T-cell (primary cell): ENCODE measurements around the gene CDH7. TPM values are rescaled to one million over a fixed set of nuclear protein-coding genes. Genes with fewer than 3 reads are reported as not detected.

ENCODE experiments used
- ATAC-seq, 4 experiments: fragments of 200-7000 bp in 3 of 4; fragments of 150-1000 bp in 1 of 4; cut with Tn5 transposase; replicated peaks in 1 of 4; 1 replicate in 3 of 4; 2 replicates in 1 of 4; pipeline ENCODE4 v1.10.0; 2021; ENCODE audit warnings: moderate library complexity in 3 of 4, mild to moderate bottlenecking in 2 of 4, moderate number of reproducible peaks in 1 of 4
- CTCF ChIA-PET, 2 donors: fragments of 300-600 bp; sonication (Branson Sonifier 250); formaldehyde crosslinking; loops; one replicate each; lab custom pipeline; 2022; ENCODE audit warnings: antibody characterized with exemption in 2 of 2; lab: Charles Lee
- POLR2A ChIA-PET, 2 donors: fragments of 300-600 bp; sonication (Branson Sonifier 250); formaldehyde crosslinking; loops; one replicate each; lab custom pipeline; 2022; ENCODE audit warnings: antibody characterized with exemption in 2 of 2; lab: Charles Lee
- DNase-seq, 35 experiments: peaks; one replicate each; pipeline versions ENCODE4 v3.0.0 to v3.0.0-alpha.2; 2013 to 2023
- H3K27ac ChIP-seq: one replicate; pipeline ENCODE4 v1.5.1; 2013; ENCODE audit warnings: low read length
- H3K27me3 ChIP-seq, 2 experiments: replicated peaks in 1 of 2; 1 replicate in 1 of 2; 2 replicates in 1 of 2; pipeline versions ENCODE4 v1.6.1 to v1.7.0; 2013; ENCODE audit warnings: low read length in 1 of 2, mixed read lengths in 1 of 2; ENCODE audit not compliant: control insufficient read depth in 2 of 2, insufficient read depth in 2 of 2; ENCODE audit errors: extremely low read depth in 1 of 2
- H3K36me3 ChIP-seq, 2 donors: 1 replicate in 1 of 2; 2 replicates in 1 of 2; pipeline versions ENCODE4 v1.6.1 to v1.7.0; 2013; ENCODE audit warnings: low read length in 1 of 2; ENCODE audit not compliant: control insufficient read depth in 2 of 2, insufficient read depth in 1 of 2; ENCODE audit errors: extremely low read depth in 1 of 2
- H3K4me1 ChIP-seq, 2 experiments: 1 replicate in 1 of 2; 2 replicates in 1 of 2; pipeline versions ENCODE4 v1.6.1 to v1.7.0; 2013; ENCODE audit warnings: low read length in 2 of 2, mixed read lengths in 1 of 2; ENCODE audit not compliant: insufficient read depth in 2 of 2, control insufficient read depth in 1 of 2; ENCODE audit errors: extremely low read depth in 1 of 2
- H3K4me3 ChIP-seq, 2 donors: 1 replicate in 1 of 2; 2 replicates in 1 of 2; pipeline versions ENCODE4 v1.5.1 to v1.7.0; 2013; ENCODE audit warnings: mild to moderate bottlenecking in 2 of 2, low read length in 1 of 2, moderate library complexity in 1 of 2; ENCODE audit not compliant: control insufficient read depth in 1 of 2; ENCODE audit errors: extremely low read depth in 1 of 2
- H3K9me3 ChIP-seq: 2 replicates; pipeline ENCODE4 v1.7.0; 2013
- H3K27ac Mint-ChIP-seq, 2 donors: one replicate each; pipeline ENCODE4 v1.8.0; 2020 to 2021; ENCODE audit warnings: mild to moderate bottlenecking in 2 of 2, mixed read lengths in 2 of 2
- H3K27me3 Mint-ChIP-seq, 2 donors: one replicate each; pipeline ENCODE4 v1.8.0; 2021 to 2022; ENCODE audit warnings: mixed read lengths in 2 of 2
- H3K36me3 Mint-ChIP-seq: one replicate; pipeline ENCODE4 v1.8.0; 2021; ENCODE audit warnings: mixed read lengths
- H3K4me1 Mint-ChIP-seq, 3 donors: one replicate each; pipeline ENCODE4 v1.8.0; 2020 to 2022; ENCODE audit warnings: mixed read lengths in 3 of 3, mild to moderate bottlenecking in 1 of 3
- H3K4me3 Mint-ChIP-seq, 3 donors: one replicate each; pipeline ENCODE4 v1.8.0; 2020 to 2022; ENCODE audit warnings: mild to moderate bottlenecking in 3 of 3, mixed read lengths in 3 of 3, moderate library complexity in 3 of 3
- H3K9me3 Mint-ChIP-seq, 3 donors: one replicate each; pipeline ENCODE4 v1.8.0; 2020 to 2022; ENCODE audit warnings: mixed read lengths in 3 of 3
- WGBS: methylation state at CpG from one replicate; pipeline ENCODE4 v1.1.5; 2013; ENCODE audit warnings: missing lambda C conversion rate; ENCODE audit not compliant: insufficient coverage; 5-methylcytosine and 5-hydroxymethylcytosine counted together
- total RNA-seq, 35 experiments: library from RNA in 6 of 35; stranded (reverse) in 6 of 35; fragments of 120-200 nt in 1 of 35; gene quantifications; one replicate each; pipeline versions ENCODE4 v1.2.1 to v1.2.4 and lab custom pipeline; 2013 to 2026

The CDH7 gene
- total RNA-seq, 5 donors from 2014 or later (not counting 1 experiment from before 2014, with no cell fraction given) = not detected

- no peaks in the 10 kb centered on the region for H3K4me1 Mint-ChIP-seq
- H3K4me1 ChIP-seq = no peaks in the 10 kb centered on the region
- no peaks in the 10 kb centered on the region for H3K27me3 ChIP-seq
- H3K9me3 ChIP-seq = no peaks in the 10 kb centered on the region
- no peak overlapping the region for H3K4me3 Mint-ChIP-seq
- H3K27me3 Mint-ChIP-seq = no peaks in the 10 kb centered on the region
- H3K36me3 Mint-ChIP-seq = no peaks in the 10 kb centered on the region
- POLR2A ChIA-PET = no interaction called here
- H3K4me3 ChIP-seq = no peak overlapping the region
- DNase-seq (no peak), ATAC-seq (no peak)
- no peak overlapping the region for H3K27ac Mint-ChIP-seq
- CTCF ChIA-PET = no interaction called here
- peaks cover 11 to 15% (median 12%) of the 10 kb centered on the region in 3 donors for H3K9me3 Mint-ChIP-seq
- H3K36me3 ChIP-seq = no peaks in the 10 kb centered on the region
- H3K27ac ChIP-seq = no peak overlapping the region
These were observed 186.4 kb downstream of the CDH7 start for GRCh38 chr18:65937180-65937579.

GRCh38 chr18:65938592-65939372 lies 188.0 kb downstream of the CDH7 start:
- Mint-ChIP-seq H3K36me3 (no peaks in the 10 kb centered on the region), H3K9me3 (peaks cover 4 to 15% (median 9%) of the 10 kb centered on the region in 3 donors), H3K4me1 (no peaks in the 10 kb centered on the region), H3K27me3 (no peaks in the 10 kb centered on the region), H3K27ac (no peak overlapping the region), H3K4me3 (no peak overlapping the region)
- H3K4me1 ChIP-seq = no peaks in the 10 kb centered on the region
- no peaks in the 10 kb centered on the region for H3K36me3 ChIP-seq
- ChIA-PET POLR2A (no interaction called here), CTCF (no interaction called here)
- no peak overlapping the region for H3K4me3 ChIP-seq
- WGBS = 83% methylated on average over 2 of the region's 4 CpGs
- H3K27ac ChIP-seq = no peak overlapping the region
- ATAC-seq = no peak
- no peaks in the 10 kb centered on the region for H3K9me3 ChIP-seq
- H3K27me3 ChIP-seq = no peaks in the 10 kb centered on the region
- DNase-seq = no peak
